MCF 10A (cell line): Measurements from ENCODE around the gene ATP6V1C2. TPM values are rescaled to one million over a fixed set of nuclear protein-coding genes. Genes with fewer than 3 reads are reported as not detected.

Experiments used
- BruUV-seq: library from RNA; stranded (reverse); fragments of 400-500 nt; replicated peaks from 2 replicates; lab custom pipeline; 2021; lab: Mats Ljungman, UMichigan
- CTCF ChIA-PET: fragments of 300-600 bp; sonication (Branson Sonifier 250); formaldehyde crosslinking; extraction: SDS; loops from one replicate; lab custom pipeline; 2021; ENCODE audit warnings: antibody characterized with exemption, inconsistent platforms; lab: Yijun Ruan, JAX
- POLR2A ChIA-PET: fragments of 300-600, 350-650 bp; sonication (Branson Sonifier 250); formaldehyde crosslinking; extraction: SDS; loops from one replicate; lab custom pipeline; 2020; ENCODE audit warnings: antibody characterized with exemption, inconsistent platforms; lab: Yijun Ruan, JAX
- DNase-seq: peaks from one replicate; pipeline ENCODE4 v3.0.0-alpha.2; 2018; ENCODE audit not compliant: unreplicated experiment
- H3K27ac Mint-ChIP-seq: one replicate; pipeline ENCODE4 v1.8.0; 2022; ENCODE audit warnings: mild to moderate bottlenecking, low read depth, mixed read lengths; ENCODE audit not compliant: unreplicated experiment
- H3K27me3 Mint-ChIP-seq: one replicate; pipeline ENCODE4 v1.8.0; 2022; ENCODE audit warnings: mixed read lengths; ENCODE audit not compliant: insufficient read depth, unreplicated experiment
- H3K36me3 Mint-ChIP-seq: one replicate; pipeline ENCODE4 v1.8.0; 2022; ENCODE audit warnings: mild to moderate bottlenecking, moderate library complexity, mixed read lengths; ENCODE audit not compliant: insufficient read depth, unreplicated experiment
- H3K4me1 Mint-ChIP-seq: one replicate; pipeline ENCODE4 v1.8.0; 2022; ENCODE audit warnings: mixed read lengths; ENCODE audit not compliant: insufficient read depth, unreplicated experiment
- H3K4me3 Mint-ChIP-seq: one replicate; pipeline ENCODE4 v1.8.0; 2022; ENCODE audit warnings: mild to moderate bottlenecking, moderate library complexity, mixed read lengths; ENCODE audit not compliant: unreplicated experiment
- H3K9me3 Mint-ChIP-seq: one replicate; pipeline ENCODE4 v1.8.0; 2022; ENCODE audit warnings: mixed read lengths; ENCODE audit not compliant: unreplicated experiment
- intact Hi-C: fragments of 100-400 bp; cut with micrococcal nuclease; formaldehyde crosslinking; loops from 2 replicates; pipeline ENCODE4 v1.14.1; 2022
- total RNA-seq: library from RNA; stranded (reverse); gene quantifications from 2 replicates; pipeline ENCODE4 v1.2.3, GENCODE V29; 2022
- TF ChIP-seq, protein P1 (sequence below): fragments of 200-600 bp; IDR thresholded peaks from one replicate; pipeline ENCODE4 v1.8.0; 2022; ENCODE audit warnings: antibody characterized with exemption, mild to moderate bottlenecking; ENCODE audit not compliant: unreplicated experiment

ATP6V1C2 gene
- total RNA-seq, 1 experiment from 2014 or later, result 0.19 TPM

DNA sequence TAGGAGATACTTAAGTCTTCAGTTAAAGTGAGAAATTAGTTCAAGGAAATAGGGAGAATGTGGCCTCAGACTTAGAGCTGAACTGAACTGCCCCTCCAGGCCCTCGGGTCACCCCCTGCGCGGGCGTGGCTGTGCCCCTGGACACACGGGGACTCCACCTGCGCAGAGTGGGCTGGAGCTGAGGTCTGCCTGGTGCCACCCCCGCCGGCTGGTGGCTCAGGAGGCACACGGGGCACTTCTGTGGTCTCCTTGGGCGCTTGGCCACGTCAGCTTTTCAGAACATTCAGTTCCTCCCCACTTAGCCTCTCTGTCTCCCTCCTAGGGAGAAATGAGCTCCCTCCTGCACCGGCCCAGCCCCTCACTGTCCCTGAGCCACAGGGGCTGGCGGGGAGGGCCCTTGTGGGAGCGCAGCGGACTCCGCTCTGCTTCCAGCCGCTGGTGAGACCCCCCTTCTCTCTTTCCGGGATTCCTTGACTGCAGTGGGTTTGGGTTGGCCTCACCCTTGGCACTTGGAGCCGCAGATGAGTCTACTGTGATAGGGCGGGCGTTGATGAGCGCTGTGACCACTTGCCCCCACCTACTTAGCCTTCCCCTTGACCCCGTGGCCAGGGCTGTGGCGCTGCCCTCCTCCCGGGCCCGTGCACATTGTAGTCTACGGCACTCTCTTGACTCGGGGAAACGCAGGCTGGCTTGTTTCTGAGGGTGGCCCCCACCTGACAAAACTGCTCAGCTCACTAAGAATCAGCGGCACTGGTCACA, 109.4 kb downstream of the ATP6V1C2 start:
- peaks cover 4% of the 10 kb centered on the region for H3K9me3 Mint-ChIP-seq
- no TSS peak for BruUV-seq
- TF ChIP-seq, protein P1, sequence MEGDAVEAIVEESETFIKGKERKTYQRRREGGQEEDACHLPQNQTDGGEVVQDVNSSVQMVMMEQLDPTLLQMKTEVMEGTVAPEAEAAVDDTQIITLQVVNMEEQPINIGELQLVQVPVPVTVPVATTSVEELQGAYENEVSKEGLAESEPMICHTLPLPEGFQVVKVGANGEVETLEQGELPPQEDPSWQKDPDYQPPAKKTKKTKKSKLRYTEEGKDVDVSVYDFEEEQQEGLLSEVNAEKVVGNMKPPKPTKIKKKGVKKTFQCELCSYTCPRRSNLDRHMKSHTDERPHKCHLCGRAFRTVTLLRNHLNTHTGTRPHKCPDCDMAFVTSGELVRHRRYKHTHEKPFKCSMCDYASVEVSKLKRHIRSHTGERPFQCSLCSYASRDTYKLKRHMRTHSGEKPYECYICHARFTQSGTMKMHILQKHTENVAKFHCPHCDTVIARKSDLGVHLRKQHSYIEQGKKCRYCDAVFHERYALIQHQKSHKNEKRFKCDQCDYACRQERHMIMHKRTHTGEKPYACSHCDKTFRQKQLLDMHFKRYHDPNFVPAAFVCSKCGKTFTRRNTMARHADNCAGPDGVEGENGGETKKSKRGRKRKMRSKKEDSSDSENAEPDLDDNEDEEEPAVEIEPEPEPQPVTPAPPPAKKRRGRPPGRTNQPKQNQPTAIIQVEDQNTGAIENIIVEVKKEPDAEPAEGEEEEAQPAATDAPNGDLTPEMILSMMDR, result no peak
- H3K36me3 Mint-ChIP-seq, result no peaks in the 10 kb centered on the region
- intact Hi-C loops, result loop anchor here (5.0 to 10.0 kb wide), 3 partner anchors 204 to 751 kb away; partner anchors contain the start of gene E2F6
- no peak overlapping the region for H3K4me3 Mint-ChIP-seq
- H3K27me3 Mint-ChIP-seq, result peaks cover 50% of the 10 kb centered on the region
- CTCF ChIA-PET, result interaction anchor here (0.6 to 11.1 kb wide), 9 partner anchors 8 to 300 kb away, joined by 3 to 189 read pairs (median 5); a partner anchor contains a TSS
- POLR2A ChIA-PET, result no interaction called here
- no peak for DNase-seq
- no peak overlapping the region for H3K27ac Mint-ChIP-seq
- no peaks in the 10 kb centered on the region for H3K4me1 Mint-ChIP-seq

DNA sequence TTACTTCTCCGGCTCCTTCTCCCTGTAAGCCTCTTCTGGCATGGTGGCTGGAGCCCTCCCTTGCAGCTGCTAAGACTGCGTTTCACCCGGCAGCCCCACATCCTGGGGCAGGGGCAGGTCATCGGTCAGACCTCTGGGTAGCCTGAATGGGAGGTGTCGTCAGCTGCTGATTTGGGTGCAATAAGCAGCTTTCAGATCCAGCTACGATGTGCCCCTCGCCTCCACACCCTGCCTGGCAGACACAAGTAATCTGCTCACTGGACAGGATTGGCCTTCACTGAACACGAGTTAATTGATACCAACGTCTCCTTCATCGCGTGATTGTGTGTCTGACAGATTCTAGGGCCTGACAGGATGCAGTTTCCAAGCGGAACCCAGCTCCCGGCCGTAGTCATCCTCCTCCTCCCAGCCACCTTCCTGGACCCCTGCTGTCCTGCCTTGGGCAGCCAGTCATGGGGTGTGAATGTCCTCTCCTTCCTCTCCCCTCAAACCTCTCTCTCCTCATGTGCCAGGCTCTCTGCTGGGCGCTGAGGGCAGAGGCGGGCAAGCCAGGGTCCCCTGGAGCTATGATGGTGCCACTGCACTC, 110.1 kb downstream of the ATP6V1C2 start:
- Mint-ChIP-seq H3K4me3 (no peak overlapping the region), H3K27ac (no peak overlapping the region), H3K4me1 (no peaks in the 10 kb centered on the region), H3K36me3 (no peaks in the 10 kb centered on the region), H3K27me3 (peaks cover 44% of the 10 kb centered on the region), H3K9me3 (no peaks in the 10 kb centered on the region)
- TF ChIP-seq, protein P1, result no peak
- intact Hi-C loops, result loop anchor here (5.0 to 10.0 kb wide), 3 partner anchors 203 to 751 kb away; partner anchors contain the start of gene E2F6
- DNase-seq, result no peak
- ChIA-PET POLR2A (no interaction called here), CTCF (interaction anchor here (0.6 to 11.1 kb wide), 25 partner anchors 8 to 1212 kb away, joined by 3 to 189 read pairs (median 5); a partner anchor contains a TSS)
- no TSS peak for BruUV-seq

DNA sequence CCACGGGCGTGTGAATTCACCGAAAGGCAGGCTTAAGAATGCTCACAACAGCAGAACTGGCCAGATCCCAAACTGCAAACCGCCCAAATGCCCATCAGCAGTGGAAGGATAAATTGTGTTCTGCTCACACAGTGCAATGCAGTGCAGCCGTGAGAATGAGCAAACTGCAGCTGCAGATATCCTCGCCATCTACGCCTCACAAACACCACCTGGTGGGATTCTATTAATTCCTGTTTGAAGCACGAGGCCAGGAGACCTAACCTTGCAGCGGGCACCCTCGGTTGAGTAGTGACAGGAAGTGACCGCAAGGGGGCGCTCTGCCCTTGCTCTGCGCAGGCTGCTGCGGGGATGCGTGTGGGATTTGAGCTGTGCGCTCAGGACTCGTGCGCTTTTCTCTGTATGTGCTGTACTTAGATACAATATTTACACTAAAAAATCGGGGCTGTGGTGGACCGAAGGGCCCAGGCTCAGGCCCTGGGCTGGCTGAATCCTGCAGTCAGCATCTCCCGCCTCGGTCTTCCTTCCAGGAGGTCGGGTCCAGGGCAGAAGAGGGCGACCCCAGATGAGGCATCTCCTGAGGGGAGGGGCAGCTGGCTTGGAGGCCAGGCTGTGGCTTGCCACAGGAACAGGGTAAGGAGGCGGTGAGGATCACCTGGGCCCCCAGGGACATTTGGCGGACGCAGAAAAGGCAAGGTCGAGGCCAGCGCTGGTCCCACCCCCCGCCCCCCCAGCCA, 110.9 kb downstream of the ATP6V1C2 start:
- no peaks in the 10 kb centered on the region for H3K4me1 Mint-ChIP-seq
- TF ChIP-seq, protein P1, result peak; percentile 97
- ChIA-PET POLR2A (no interaction called here), CTCF (interaction anchor here (0.6 to 11.1 kb wide), 47 partner anchors 9 to 1211 kb away, joined by 3 to 189 read pairs (median 4); a partner anchor contains a TSS)
- H3K27ac Mint-ChIP-seq, result no peak overlapping the region
- no peak overlapping the region for H3K4me3 Mint-ChIP-seq
- DNase-seq, result peak; percentile 76
- no peaks in the 10 kb centered on the region for H3K36me3 Mint-ChIP-seq
- H3K27me3 Mint-ChIP-seq, result peaks cover 45% of the 10 kb centered on the region
- BruUV-seq, result no TSS peak
- H3K9me3 Mint-ChIP-seq, result no peaks in the 10 kb centered on the region
- intact Hi-C loops, result loop anchor here (1.0 to 10.0 kb wide), 6 partner anchors 68 to 750 kb away; partner anchors contain the start of gene E2F6
